Stimulated activated effector memory CD8-positive, alpha-beta T cell treated with anti-CD3 and anti-CD28 coated beads, Interleukin-12 subunit alpha, Interleukin-12 subunit beta, amount 100 ng/mL, for 72 hours (primary cell): Measurements from ENCODE around the gene TFEC.

Experiments used
- ATAC-seq: fragments of 150-1000 bp; cut with Tn5 transposase; 2 replicates; pipeline ENCODE4 v1.10.0; 2021
- DNase-seq, 2 donors: peaks; one replicate each; pipeline ENCODE4 v3.0.0; 2021 to 2022; ENCODE audit warnings: low spot score in 2 of 2
- H3K27ac Mint-ChIP-seq: one replicate; pipeline ENCODE4 v1.8.0; 2022; ENCODE audit warnings: mild to moderate bottlenecking, mixed read lengths
- H3K36me3 Mint-ChIP-seq: one replicate; pipeline ENCODE4 v1.8.0; 2022; ENCODE audit warnings: mild to moderate bottlenecking, mixed read lengths
- H3K4me1 Mint-ChIP-seq: one replicate; pipeline ENCODE4 v1.8.0; 2022; ENCODE audit warnings: mixed read lengths
- H3K4me3 Mint-ChIP-seq: one replicate; pipeline ENCODE4 v1.8.0; 2022; ENCODE audit warnings: mild to moderate bottlenecking, mixed read lengths
- H3K9me3 Mint-ChIP-seq: one replicate; pipeline ENCODE4 v1.8.0; 2022; ENCODE audit warnings: mixed read lengths

Gene TFEC

GRCh38 chr7:115914951-115915350, 115.6 kb downstream of the TFEC start:
- Mint-ChIP-seq H3K27ac (no peak overlapping the region), H3K4me1 (no peaks in the 10 kb centered on the region), H3K36me3 (no peaks in the 10 kb centered on the region), H3K4me3 (no peak overlapping the region), H3K9me3 (no peaks in the 10 kb centered on the region)
- DNase-seq, result no peak
- no peak for ATAC-seq

GRCh38 chr7:115911465-115911864, 119.1 kb downstream of the TFEC start:
- H3K9me3 Mint-ChIP-seq, result no peaks in the 10 kb centered on the region

GRCh38 chr7:115910541-115911164, 119.9 kb downstream of the TFEC start:
- DNase-seq (no peak), ATAC-seq (no peak)
- no peaks in the 10 kb centered on the region for H3K9me3 Mint-ChIP-seq
- H3K4me1 Mint-ChIP-seq, result no peaks in the 10 kb centered on the region
- H3K27ac Mint-ChIP-seq, result no peak overlapping the region
- H3K4me3 Mint-ChIP-seq, result no peak overlapping the region
- H3K36me3 Mint-ChIP-seq, result no peaks in the 10 kb centered on the region

More at GRCh38 chr7:115911465-115911864, 119.1 kb downstream of the TFEC start:
- DNase-seq (no peak), ATAC-seq (no peak)
- Mint-ChIP-seq H3K36me3 (no peaks in the 10 kb centered on the region), H3K27ac (no peak overlapping the region), H3K4me3 (no peak overlapping the region), H3K4me1 (no peaks in the 10 kb centered on the region)

- Mint-ChIP-seq H3K27ac (no peak overlapping the region), H3K4me1 (no peaks in the 10 kb centered on the region), H3K4me3 (no peak overlapping the region), H3K36me3 (no peaks in the 10 kb centered on the region), H3K9me3 (no peaks in the 10 kb centered on the region)
- DNase-seq (no peak), ATAC-seq (no peak)
Observed at GRCh38 chr7:115906731-115907130, 123.8 kb downstream of the TFEC start.

GRCh38 chr7:115889669-115889984, 140.9 kb downstream of the TFEC start:
- peaks cover 8% of the 10 kb centered on the region for H3K9me3 Mint-ChIP-seq
- H3K36me3 Mint-ChIP-seq, result no peaks in the 10 kb centered on the region
- H3K4me3 Mint-ChIP-seq, result no peak overlapping the region
- no peak overlapping the region for H3K27ac Mint-ChIP-seq
- DNase-seq (no peak), ATAC-seq (no peak)
- H3K4me1 Mint-ChIP-seq, result no peaks in the 10 kb centered on the region

- no peaks in the 10 kb centered on the region for H3K36me3 Mint-ChIP-seq
- no peak for ATAC-seq
- no peak for DNase-seq
- no peak overlapping the region for H3K27ac Mint-ChIP-seq
- H3K4me1 Mint-ChIP-seq, result no peaks in the 10 kb centered on the region
- peaks cover 8% of the 10 kb centered on the region for H3K9me3 Mint-ChIP-seq
- H3K4me3 Mint-ChIP-seq, result no peak overlapping the region
Observed at GRCh38 chr7:115888981-115889668, 141.4 kb downstream of the TFEC start.

GRCh38 chr7:115885550-115885949, 145.0 kb downstream of the TFEC start:
- ATAC-seq (no peak), DNase-seq (no peak)
- Mint-ChIP-seq H3K4me3 (no peak overlapping the region), H3K9me3 (peaks cover 8% of the 10 kb centered on the region), H3K27ac (no peak overlapping the region), H3K36me3 (no peaks in the 10 kb centered on the region), H3K4me1 (no peaks in the 10 kb centered on the region)
